ENCODE results near the gene DPYSL5.

- no peak for TF ChIP-seq POLR2A (IDR thresholded peaks at IDR 0.05; ENCODE audit: low read depth, low read length)
- no peak for TF ChIP-seq POLR2AphosphoS5 (IDR thresholded peaks at IDR 0.05; ENCODE audit: low read depth, low read length)
- no peak for TF ChIP-seq TAF1 (IDR thresholded peaks at IDR 0.05; ENCODE audit: borderline replicate concordance, low read depth, low read length)
Measured at GRCh38 chr2:26898480-26899078, 50.6 kb downstream of the DPYSL5 start.
